Fibroblast of lung (primary cell): ENCODE measurements around the gene ESF1. TPM values are rescaled to one million over a fixed set of nuclear protein-coding genes. Genes with fewer than 3 reads are reported as not detected.
A peak's percentile ranks its signal among the peaks of the same experiment; 100 is the strongest.

Experiments used
- DNase-seq, 2 donors: peaks; one replicate each; pipeline versions ENCODE4 v3.0.0 to v3.0.0-alpha.2; 2010; ENCODE audit warnings: low read depth in 2 of 2
- H2AFZ ChIP-seq: 2 replicates; pipeline ENCODE4 v1.5.1; 2012; ENCODE audit warnings: low read length, control low read depth, inconsistent platforms
- H3K27ac ChIP-seq: 2 replicates; pipeline ENCODE4 v1.5.1; 2011; ENCODE audit warnings: low read length, control low read depth; ENCODE audit not compliant: insufficient read depth
- H3K27me3 ChIP-seq: 2 replicates; pipeline ENCODE4 v1.5.1; 2011; ENCODE audit warnings: mild to moderate bottlenecking, low read length; ENCODE audit not compliant: control insufficient read depth, insufficient read depth
- H3K36me3 ChIP-seq: 2 replicates; pipeline ENCODE4 v1.5.1; 2011; ENCODE audit warnings: low read length; ENCODE audit not compliant: control insufficient read depth, insufficient read depth
- H3K4me1 ChIP-seq: 2 replicates; pipeline ENCODE4 v1.5.1; 2011; ENCODE audit warnings: low read length; ENCODE audit not compliant: control insufficient read depth, insufficient read depth; ENCODE audit errors: extremely low read depth
- H3K4me2 ChIP-seq: 2 replicates; pipeline ENCODE4 v1.5.1; 2011; ENCODE audit warnings: low read length, control low read depth; ENCODE audit not compliant: insufficient read depth; ENCODE audit errors: extremely low read depth
- H3K4me3 ChIP-seq, 4 experiments: fragments of 200-600 bp in 1 of 4; sonication (generic) in 1 of 4; replicated peaks in 1 of 4; 2 replicates each; pipeline ENCODE4 v1.5.1; 2011 to 2016; ENCODE audit warnings: low read length in 4 of 4, low read depth in 3 of 4, mild to moderate bottlenecking in 3 of 4, control low read depth in 2 of 4, inconsistent platforms in 1 of 4, mixed read lengths in 1 of 4; ENCODE audit not compliant: insufficient read depth in 1 of 4; ENCODE audit errors: control extremely low read depth in 1 of 4
- H3K79me2 ChIP-seq: 2 replicates; pipeline ENCODE4 v1.5.1; 2012; ENCODE audit warnings: mild to moderate bottlenecking, low read length, inconsistent platforms; ENCODE audit not compliant: control insufficient read depth, insufficient read depth
- H3K9ac ChIP-seq: 2 replicates; pipeline ENCODE4 v1.5.1; 2011; ENCODE audit warnings: mild to moderate bottlenecking, low read length, control low read depth; ENCODE audit not compliant: insufficient read depth
- H3K9me3 ChIP-seq: 2 replicates; pipeline ENCODE4 v1.5.1; 2012; ENCODE audit warnings: low read depth, low read length; ENCODE audit not compliant: control insufficient read depth, insufficient read depth
- H4K20me1 ChIP-seq: 2 replicates; pipeline ENCODE4 v1.5.1; 2011; ENCODE audit warnings: low read length; ENCODE audit not compliant: control insufficient read depth, insufficient read depth; ENCODE audit errors: extremely low read depth
- EZH2 ChIP-seq: IDR thresholded peaks from 2 replicates; pipeline ENCODE4 v1.5.1; 2012; ENCODE audit warnings: low read length, control low read depth, mild to moderate bottlenecking; ENCODE audit errors: missing control alignments
- polyA plus RNA-seq, 2 donors: library from polyadenylated mRNA; depleted of rRNA in 1 of 2; stranded (reverse) in 1 of 2; unstranded in 1 of 2; fragments of >200 nt; gene quantifications; 2 replicates each; pipeline ENCODE4 v1.2.1, GENCODE V29; 2011 to 2012; ENCODE audit warnings: missing spikeins in 1 of 2
- total RNA-seq: library from RNA; depleted of rRNA; stranded (reverse); fragments of >200 nt; gene quantifications from 2 replicates; pipeline ENCODE4 v1.2.1, GENCODE V29; 2014
- TF ChIP-seq, protein P1 (sequence below), 2 donors: IDR thresholded peaks in 1 of 2; conservative IDR thresholded peaks in 1 of 2; 1 replicate in 1 of 2; 2 replicates in 1 of 2; pipeline ENCODE4 v1.5.1; 2011 to 2012; ENCODE audit warnings: low read length in 2 of 2, control low read depth in 1 of 2, inconsistent platforms in 1 of 2, low read depth in 1 of 2, mild to moderate bottlenecking in 1 of 2

The ESF1 gene
- total and polyA plus RNA-seq, 2 donors (not counting 1 experiment from before 2014, with no cell fraction given) = 7.3 to 13.2 TPM

GRCh38 chr20:13736436-13737191 is 48.1 kb downstream of the ESF1 start:
- no peaks in the 10 kb centered on the region for H3K27me3 ChIP-seq
- no peaks in the 10 kb centered on the region for H4K20me1 ChIP-seq
- no peak overlapping the region for H2AFZ ChIP-seq
- no peak overlapping the region for H3K4me2 ChIP-seq
- no peaks in the 10 kb centered on the region for H3K4me1 ChIP-seq
- no peaks in the 10 kb centered on the region for H3K79me2 ChIP-seq
- no peak overlapping the region for H3K27ac ChIP-seq
- no peaks in the 10 kb centered on the region for H3K9me3 ChIP-seq
- no peak overlapping the region for H3K4me3 ChIP-seq
- no peaks in the 10 kb centered on the region for H3K36me3 ChIP-seq
- DNase-seq = peak; percentile 79 to 92
- H3K9ac ChIP-seq = no peak overlapping the region
- TF ChIP-seq EZH2 = no peak
- TF ChIP-seq, protein P1, sequence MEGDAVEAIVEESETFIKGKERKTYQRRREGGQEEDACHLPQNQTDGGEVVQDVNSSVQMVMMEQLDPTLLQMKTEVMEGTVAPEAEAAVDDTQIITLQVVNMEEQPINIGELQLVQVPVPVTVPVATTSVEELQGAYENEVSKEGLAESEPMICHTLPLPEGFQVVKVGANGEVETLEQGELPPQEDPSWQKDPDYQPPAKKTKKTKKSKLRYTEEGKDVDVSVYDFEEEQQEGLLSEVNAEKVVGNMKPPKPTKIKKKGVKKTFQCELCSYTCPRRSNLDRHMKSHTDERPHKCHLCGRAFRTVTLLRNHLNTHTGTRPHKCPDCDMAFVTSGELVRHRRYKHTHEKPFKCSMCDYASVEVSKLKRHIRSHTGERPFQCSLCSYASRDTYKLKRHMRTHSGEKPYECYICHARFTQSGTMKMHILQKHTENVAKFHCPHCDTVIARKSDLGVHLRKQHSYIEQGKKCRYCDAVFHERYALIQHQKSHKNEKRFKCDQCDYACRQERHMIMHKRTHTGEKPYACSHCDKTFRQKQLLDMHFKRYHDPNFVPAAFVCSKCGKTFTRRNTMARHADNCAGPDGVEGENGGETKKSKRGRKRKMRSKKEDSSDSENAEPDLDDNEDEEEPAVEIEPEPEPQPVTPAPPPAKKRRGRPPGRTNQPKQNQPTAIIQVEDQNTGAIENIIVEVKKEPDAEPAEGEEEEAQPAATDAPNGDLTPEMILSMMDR (conservative IDR thresholded peaks at IDR 0.05 in 1 of 2, IDR thresholded peaks at IDR 0.05 in 1 of 2; ENCODE audit: low read depth in 1 of 2, low read length in 2 of 2) = no peak

GRCh38 chr20:13735826-13736225 is 48.9 kb downstream of the ESF1 start:
- TF ChIP-seq, protein P1 (conservative IDR thresholded peaks at IDR 0.05 in 1 of 2, IDR thresholded peaks at IDR 0.05 in 1 of 2; ENCODE audit: low read depth in 1 of 2, low read length in 2 of 2) = no peak
- no peak for TF ChIP-seq EZH2
- H3K27ac ChIP-seq = no peak overlapping the region
- no peaks in the 10 kb centered on the region for H3K27me3 ChIP-seq
- no peak overlapping the region for H3K4me3 ChIP-seq
- no peaks in the 10 kb centered on the region for H3K79me2 ChIP-seq
- no peaks in the 10 kb centered on the region for H3K9me3 ChIP-seq
- H3K4me2 ChIP-seq = no peak overlapping the region
- H4K20me1 ChIP-seq = no peaks in the 10 kb centered on the region
- H3K36me3 ChIP-seq = no peaks in the 10 kb centered on the region
- DNase-seq = no peak
- H2AFZ ChIP-seq = no peak overlapping the region
- H3K4me1 ChIP-seq = no peaks in the 10 kb centered on the region
- H3K9ac ChIP-seq = no peak overlapping the region

DNA sequence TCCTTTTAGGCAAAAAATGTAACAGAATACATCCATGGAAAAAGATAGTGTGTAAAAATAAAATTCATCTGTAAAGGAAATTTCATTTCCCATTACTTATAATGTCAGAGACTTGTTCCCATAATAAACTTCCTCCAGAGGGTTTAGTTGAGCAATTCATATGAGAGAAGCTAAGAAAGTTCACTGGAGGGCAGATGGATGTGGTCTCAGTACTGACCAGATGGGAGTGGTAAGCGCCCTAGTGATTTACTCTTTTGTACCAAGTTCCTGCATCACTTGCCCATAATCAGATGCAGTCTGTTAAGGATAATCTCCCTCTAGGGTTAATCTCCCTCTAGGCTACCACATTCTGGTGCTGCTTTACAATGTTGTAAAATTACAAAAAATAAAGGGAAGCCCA is 61.7 kb downstream of the ESF1 start:
- DNase-seq = peak in 1 of 2 donors; percentile 32
- Histone ChIP-seq H3K9me3 (no peaks in the 10 kb centered on the region), H3K4me1 (no peaks in the 10 kb centered on the region), H3K4me3 (no peak overlapping the region), H3K36me3 (peaks cover 5% of the 10 kb centered on the region), H3K27me3 (no peaks in the 10 kb centered on the region), H2AFZ (no peak overlapping the region), H3K27ac (no peak overlapping the region), H4K20me1 (no peaks in the 10 kb centered on the region), H3K79me2 (no peaks in the 10 kb centered on the region), H3K9ac (no peak overlapping the region), H3K4me2 (no peak overlapping the region)
- TF ChIP-seq, protein P1 (conservative IDR thresholded peaks at IDR 0.05 in 1 of 2, IDR thresholded peaks at IDR 0.05 in 1 of 2; ENCODE audit: low read depth in 1 of 2, low read length in 2 of 2) = no peak
- TF ChIP-seq EZH2 = no peak
